HG03460 (cell line): Measurements from ENCODE around the gene RASSF8.

ENCODE experiments used
- ATAC-seq: cut with Tn5 transposase; IDR thresholded peaks from one replicate; pipeline ENCODE4 v1.9.1; 2021; ENCODE audit not compliant: unreplicated experiment

Gene RASSF8

DNA sequence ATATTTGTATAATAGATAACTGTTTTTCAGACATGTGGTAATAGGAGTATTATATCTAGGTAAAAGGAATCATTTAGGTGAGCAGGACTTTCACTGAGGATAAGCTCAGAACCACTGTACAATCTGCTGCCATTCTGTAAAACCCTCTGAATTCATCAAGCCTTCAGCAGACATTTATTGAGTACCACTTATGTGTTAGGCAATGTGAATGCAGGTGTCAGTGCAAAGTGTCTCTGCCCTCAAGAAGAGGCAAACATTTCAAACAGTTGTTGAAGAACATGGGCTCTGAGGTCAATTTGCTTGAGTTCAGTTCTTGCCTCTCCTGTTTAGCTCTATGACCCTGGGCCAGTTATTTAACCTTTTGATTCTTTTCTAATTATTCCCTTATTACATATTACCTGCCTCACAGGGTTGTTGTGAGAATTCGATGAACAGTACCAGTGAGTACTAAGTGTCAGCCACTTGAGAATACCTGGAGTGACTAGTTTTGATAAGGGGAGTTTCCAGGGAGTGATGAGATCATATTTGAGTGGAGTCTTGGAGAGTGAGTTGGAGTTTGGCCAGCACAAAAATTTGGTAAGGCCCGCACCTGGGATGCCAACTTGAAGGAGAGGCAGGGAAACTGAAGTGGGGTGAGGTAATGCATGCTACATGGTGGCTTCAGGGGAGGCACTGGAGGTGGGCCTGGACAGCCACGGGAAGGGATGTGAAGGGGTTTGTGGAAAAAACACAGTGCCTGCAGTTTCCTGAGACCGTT lies 33.7 kb downstream of the RASSF8 start:
- ATAC-seq, result no peak

DNA sequence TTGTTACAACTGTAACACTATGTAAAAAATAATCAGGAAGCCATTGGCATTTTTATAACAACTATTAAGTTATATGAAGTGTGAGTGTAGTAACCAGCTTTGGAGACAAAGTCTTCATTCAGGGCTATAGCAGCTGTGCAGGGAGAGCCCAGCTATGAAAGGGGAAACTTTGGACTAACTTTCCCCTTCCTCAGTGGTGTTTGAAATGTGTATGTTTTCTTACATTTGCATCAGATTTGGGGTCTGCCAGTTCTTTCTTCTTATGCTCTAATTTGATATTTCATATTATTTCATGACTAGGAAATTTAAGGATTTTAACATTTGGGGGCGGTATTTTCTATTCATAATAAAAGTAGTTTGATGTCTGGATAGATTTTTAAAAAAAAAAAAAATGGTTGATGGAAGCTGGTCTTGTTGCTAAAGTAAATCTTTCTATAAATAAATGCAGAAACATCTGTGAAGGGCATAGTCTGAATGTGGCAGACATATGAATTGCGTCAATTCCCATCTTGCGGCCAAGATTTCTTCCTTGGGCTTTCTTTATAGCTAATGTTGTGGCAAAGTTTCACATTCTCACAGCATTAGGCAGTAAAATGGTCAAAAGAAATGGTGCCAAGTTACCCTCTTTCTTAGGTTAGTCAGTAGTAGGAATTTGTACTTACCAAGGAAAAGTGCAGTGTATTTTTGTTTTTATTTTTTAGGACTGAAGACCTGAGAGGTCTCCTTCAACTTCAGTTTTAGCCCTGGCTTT lies 35.6 kb downstream of the RASSF8 start:
- ATAC-seq, result no peak

DNA sequence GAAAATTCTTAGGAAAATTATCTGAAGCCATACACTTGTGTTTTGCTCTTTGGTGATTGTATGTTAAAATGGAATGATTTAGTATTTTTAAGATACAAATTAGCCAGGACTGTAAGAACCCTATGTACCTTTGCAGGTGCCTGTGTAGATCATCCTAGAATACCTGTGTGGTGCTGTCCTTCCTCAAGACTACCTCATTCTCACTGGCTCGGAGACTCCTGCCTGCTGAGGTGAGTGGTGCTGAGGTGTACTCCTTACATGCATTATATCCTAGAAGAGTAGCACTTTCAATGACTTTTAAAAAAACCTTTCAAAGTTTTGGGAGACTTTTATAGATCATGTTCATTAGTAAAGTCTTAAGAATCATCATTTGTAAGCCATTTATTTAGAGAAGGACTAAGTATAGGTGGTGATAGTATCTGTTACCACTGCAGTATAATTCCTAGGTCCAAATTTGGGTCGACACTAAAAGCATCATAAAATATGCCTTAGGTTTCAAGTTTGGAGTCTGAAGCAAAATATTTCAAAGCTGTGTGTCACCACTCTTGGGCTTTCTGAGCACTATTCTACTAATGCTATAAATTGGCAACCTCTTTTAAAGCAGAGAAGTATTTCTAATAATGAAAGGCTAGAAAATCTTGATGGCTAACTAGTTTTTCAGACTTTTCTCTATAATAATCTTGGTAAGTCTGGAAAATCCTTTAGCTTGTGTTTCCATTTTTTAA lies 36.6 kb downstream of the RASSF8 start:
- ATAC-seq, result no peak

DNA sequence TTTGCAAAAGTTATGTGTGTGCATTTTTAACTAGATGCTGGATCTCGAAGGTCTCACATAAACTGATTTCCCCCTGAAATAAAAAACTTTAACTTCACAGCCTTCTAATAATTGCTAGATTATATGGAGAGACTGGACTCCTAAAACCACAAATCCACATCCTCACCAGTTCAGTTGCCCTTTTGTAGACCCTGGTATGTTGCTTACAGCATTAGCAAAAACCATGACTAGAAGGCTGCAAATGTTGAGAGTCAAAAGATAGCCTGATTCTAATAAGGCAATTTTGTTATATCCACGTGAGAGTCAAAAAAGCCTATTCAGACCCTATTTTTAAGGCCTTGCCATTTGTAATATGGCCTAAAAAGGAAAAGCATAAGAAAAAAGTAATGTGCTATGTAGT lies 37.4 kb downstream of the RASSF8 start:
- no peak for ATAC-seq

DNA sequence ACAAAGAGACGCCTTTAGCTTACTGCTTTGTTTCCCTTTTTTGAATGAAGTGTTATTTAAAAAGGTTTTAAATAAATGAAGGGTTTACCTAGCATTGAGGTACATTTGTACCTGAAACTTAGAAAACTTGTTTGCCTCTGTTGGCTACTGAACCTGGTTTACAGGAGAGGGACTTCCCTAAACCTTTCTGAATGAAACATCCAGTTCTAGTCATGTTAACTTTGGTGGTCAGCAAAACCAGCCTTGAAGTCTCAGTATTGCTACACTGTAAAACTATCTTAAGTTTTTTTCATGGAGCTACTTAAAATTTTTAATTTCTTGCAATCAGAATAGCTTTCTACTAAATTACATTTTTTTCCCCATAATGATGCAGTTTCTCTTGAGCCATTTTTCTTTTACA lies 38.2 kb downstream of the RASSF8 start:
- no peak for ATAC-seq

DNA sequence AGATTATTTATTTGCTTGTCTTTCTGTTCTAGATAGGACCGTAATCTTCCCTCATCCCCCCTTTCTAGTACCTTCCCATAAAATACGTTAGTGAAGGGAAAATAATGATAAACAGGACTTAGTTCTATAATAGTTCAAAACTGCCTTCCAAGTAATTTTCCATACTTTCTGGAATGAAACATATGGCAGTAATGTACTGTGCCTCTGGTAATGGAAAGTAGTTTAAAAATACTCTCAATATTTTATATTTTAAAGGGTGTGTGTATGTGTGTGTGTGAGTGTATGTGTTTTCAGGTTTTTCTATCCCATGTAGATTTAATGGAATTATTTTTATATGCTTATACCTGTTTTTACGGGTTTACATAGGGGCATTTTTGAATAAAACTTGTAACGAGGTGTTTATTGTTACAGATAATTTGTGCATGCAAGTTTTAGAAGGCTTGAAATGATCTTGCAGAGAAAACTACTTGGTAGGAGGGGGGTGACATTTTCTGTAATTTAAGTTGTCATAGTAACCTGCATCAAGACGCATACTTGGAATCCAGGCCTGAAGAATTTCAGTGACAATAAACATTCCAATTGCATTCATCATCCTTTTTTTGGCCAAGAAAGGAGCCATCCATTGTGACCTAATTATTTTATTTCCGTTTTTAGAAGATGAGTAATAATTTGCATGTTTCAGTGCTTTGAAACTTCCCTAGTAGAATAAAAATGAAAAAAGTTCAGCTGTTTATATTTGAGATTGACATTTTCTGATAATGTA lies 38.9 kb downstream of the RASSF8 start:
- ATAC-seq, result no peak

DNA sequence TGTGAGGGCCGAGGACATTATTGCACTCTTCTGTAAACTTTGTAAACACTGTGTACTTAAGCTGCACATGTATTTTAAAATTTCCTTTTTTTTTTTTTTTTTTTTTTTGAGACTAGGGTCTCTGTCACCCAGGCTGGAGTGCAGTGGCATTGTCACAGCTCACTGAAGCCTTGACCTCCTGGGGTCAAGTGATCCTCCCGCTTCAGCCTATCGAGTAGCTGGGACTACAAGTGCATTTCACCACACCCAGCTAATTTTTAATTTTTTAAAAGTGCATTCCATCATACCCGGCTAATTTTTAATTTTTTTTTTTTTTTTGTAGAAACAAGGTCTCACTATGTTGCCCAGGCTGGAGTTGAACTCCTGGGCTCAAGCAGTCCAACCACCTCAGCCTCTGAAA lies 42.4 kb downstream of the RASSF8 start:
- ATAC-seq, result no peak

DNA sequence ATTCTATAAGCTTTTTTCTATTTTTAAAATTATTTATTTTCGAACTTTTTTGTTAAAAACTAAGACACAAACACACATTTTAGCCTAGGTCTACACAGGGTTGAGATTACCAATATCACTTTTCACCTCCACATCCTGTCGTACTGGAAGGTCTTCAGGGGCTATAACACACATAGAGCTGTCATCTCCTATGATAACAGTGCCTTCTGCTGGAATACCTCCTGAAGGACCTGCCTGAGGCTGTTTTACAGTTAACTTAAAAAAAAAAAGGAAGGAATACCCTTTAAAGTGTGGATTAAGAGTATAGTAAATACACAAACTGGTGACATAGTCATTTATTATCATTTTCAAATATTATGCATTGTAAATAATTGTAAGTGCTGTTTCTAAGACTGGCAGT lies 43.0 kb downstream of the RASSF8 start:
- no peak for ATAC-seq

DNA sequence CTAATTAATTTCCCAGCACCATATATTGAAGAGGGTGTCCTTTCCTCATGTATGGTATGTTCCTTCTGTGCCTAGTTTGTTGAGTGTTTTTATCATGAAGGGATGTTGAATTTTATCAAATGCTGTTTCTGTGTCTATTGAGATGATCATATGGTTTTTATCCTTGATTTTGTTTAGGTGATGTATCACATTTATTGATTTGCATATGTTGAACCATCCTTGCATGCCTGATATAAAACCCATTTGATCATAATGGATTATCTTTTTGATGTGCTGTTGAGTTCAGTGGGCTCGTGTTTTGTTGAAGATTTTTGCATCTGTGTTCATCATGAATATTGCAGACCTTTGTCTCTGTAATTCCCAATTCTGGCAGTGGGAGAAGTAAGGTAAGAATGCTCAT lies 44.6 kb downstream of the RASSF8 start:
- no peak for ATAC-seq

DNA sequence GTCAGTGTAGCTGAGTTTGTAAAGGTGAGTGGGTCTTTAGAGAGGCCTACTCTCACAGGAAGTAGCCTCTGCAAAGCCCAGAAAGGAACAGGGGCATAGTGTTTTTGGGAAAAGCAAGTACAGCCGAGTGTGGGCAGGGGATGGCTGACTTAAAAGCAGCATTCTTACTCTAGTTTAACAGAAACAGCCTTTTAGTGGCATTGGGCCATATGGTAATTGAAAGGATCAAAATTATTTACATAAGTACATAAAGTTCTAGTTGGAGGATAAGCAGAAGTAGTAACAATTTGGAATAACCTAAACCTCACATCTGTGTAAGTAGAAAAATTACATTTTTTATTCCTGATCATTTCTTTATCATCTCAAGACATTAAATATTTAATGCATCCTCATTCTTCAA lies 49.1 kb downstream of the RASSF8 start:
- no peak for ATAC-seq

DNA sequence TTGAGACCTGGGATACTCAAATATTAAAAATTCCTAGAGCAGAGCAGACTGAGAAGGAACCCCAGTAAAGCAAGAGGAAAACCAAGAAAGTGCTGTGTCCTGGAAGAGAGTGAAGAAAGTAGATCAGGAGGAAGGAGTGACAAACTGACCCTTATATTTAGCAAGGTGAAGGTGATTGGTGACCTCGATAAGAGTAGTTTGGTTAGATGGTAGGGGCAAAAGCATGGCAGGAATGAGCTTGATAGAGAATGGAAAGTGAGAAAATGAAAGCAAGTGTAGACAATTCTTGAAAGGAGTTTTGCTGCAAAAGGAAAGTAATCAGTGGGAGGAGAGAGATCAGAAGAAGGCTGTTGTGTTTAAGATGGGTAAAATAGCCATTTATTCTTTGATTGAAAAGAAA lies 51.1 kb downstream of the RASSF8 start:
- ATAC-seq, result no peak

DNA sequence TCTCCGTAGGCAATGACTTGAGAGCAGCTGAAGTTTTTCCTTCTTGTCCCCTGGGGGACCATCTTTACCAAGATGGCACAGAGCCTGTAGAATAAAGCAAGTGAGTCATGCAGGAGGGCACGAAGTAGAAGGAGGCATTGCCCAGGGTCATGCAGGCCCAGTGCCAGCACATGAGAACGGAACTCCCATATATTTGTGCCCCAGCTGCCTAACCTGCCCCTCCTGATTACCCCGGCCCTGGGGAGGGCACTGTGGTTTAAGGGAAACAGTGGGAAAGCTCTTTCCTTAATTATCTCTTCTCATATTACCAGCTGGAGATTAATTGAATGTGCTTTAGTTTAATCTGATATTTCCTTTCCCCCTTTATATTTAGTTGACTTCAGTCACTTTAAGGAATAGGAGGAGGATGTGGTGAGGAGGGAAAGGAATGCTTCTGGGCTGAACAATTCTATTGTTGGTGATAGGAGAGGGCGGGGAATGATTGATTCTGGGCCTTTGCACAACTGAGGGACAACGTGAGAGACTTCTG lies 51.9 kb downstream of the RASSF8 start:
- ATAC-seq, result no peak

DNA sequence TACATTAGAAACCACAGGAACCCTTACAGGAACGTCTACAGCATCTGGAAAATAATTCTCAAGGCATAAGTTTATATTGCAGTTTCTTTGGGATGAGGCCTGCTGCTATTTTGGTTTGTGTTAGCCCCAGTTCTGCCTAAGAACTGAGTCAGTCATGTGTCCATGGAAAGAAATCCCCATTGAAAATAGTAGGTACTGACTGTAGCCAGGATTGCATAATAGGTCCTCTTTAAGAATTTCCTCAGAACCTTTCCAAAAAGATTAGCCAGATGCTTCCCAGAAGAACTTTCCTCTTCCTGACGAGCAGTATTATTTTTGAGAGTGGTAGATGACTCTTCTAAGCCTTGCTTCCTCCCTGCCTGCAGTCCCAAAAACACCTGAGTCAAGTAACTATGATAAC lies 52.6 kb downstream of the RASSF8 start:
- ATAC-seq, result no peak

DNA sequence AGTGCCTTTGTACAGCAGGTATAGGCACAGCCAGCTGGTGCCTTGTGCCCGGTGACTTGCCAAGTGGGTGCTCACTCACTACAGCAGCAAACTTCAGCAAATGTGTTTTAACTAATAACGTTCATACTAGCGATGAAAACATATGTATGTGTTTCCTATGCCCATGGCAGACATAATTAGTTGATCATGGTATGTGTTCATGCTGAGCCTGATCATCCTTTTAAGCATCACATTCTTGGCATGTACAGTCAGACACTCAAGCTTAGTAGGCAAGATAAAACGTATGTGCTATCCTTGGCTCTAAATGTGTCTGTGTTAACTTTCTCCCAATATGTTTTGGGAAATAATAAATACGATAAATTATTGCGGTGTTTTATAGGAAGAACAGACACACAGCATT lies 55.6 kb downstream of the RASSF8 start:
- ATAC-seq, result no peak

DNA sequence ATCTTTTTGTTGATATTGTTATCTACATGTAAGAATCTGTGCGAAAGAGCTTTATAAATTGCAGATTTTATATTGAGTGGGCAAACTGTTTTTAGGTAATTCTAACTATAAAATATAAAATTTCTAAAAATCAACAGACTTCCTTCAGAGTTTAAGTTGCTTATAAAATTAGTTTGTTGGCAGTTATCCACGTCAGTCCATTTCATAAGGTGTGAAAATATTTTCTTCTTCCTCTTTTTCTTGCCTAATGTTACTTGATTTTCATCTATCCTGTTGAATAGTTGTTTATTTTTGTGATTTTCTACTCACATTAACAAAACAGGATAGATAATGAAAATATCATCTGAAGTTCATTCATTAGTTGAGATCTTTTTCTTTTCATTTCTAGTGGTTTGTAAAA lies 58.0 kb downstream of the RASSF8 start:
- ATAC-seq, result no peak

DNA sequence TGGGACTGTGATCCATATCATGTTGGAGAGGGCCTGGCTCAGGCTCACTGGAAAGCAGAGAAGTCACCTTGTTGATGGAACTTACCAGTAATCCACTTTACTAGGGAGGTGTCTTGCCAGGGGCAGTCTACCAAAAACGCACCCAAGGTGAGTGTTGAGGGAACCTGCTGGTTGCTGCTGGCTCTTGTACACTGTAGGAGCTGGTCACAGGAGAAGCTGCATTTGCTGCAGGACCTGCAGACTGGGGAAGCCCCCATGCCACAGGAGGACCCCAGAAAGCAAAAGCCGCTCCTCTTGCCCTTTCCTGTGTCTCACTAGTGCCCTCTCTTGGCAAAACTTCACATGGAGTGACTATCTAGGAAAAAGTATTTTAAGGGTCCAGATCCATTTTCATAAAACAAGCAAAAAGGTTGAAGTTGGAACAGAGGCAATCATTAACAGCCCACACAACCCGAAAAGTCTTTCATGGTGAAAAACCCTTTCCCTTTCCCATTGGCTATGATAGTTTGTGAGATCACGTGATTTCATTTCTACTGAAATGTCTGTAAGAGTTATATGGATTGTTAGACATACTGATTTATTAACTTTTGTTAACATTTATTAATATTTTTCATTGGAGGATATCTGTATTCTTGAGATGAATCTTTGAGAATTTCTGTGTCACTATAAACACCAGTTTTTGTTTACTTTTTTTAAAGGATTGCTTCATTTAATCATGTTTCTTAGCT lies 59.2 kb downstream of the RASSF8 start:
- ATAC-seq, result no peak

DNA sequence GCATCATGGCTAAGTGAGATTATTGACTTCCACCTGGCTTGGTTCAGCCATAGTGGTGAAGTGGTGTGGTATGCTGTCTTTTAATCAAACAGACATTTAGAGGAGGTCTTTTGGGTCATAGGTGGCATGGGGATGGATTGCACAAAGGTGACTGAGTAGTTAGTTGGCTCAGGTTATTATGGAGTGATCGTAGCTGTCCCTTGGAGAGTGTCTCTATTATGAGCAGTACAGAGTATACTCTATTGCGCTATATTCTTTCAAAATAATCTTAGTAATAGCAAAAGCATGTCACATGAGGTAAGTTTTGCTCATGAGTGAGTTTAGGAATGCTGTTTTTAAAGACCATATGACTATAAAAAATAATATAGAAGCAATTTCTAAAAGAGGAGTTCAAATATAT lies 60.4 kb downstream of the RASSF8 start:
- ATAC-seq, result no peak

DNA sequence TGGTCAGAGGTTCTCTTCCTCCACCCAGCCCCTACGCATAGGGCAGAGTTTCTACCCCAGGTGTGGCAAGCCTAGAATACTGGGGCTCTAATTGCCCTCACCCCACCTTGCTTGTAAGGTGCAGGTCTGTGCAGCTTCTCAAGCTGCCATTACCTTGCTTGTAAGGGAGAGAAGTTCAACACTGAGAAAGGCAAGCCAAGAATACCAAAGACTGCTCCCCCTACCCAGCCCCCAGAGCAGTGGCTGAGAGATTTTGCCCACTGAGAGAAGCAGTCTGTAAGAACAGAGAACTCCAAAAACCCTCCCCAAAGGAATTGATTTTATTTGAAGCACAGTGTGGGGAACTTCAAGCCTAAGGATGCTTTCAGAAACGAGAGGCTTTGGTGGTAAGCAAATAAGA lies 63.1 kb downstream of the RASSF8 start:
- ATAC-seq, result no peak

DNA sequence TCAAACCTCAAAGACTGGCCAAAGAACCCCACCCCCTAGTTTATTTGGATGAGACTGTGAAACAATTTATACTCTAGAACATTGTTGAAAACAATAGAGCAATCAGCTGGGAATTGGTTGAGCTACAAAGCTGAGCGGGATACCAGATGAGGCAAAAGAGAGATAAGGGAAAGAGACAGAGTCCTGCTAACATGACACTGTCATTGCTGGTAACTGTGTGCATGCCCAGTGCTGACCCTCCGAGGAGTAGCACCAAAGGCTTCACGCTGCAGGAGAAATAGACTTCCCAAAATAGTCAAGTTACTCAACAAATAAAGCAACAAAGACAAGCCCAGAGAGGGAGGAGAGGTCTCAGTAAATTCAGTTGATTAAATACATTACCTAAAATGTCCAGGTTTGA lies 63.6 kb downstream of the RASSF8 start:
- no peak for ATAC-seq

DNA sequence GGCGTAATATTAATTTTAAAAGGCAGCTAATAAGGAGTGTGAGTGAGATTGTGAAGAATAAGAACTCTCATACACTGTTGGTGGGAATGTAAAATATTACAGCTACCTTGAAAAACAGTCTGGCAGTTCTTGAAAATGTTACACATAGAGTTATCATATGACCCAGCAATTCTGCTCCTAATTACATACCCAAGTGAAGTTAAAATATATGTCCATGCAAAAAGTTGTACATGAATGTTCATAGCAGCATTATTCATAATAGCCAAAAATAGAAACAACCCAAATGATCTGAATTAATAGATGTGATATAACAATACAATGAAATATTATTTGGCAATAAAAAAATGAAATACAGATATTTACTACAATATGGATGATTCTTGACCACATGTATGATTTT lies 68.2 kb downstream of the RASSF8 start:
- ATAC-seq, result no peak
